Measurements from ENCODE around the gene TGFBRAP1.
A peak's percentile ranks its signal among the peaks of the same experiment; 100 is the strongest.
"Not testable (repeated sequence)": the region's sequence is repeated elsewhere in the genome, so short reads cannot be mapped to it uniquely, and the experiment has no call there.

Gene TGFBRAP1

GRCh38 chr2:105357122-105357521, 27.6 kb upstream of the TGFBRAP1 start:
- DNase-seq, result no peak

- peak; percentile 44 for DNase-seq
These were observed 15.3 kb upstream of the TGFBRAP1 start for GRCh38 chr2:105344704-105345345.

GRCh38 chr2:105339414-105339813, 9.9 kb upstream of the TGFBRAP1 start:
- no peak for DNase-seq

GRCh38 chr2:105338020-105338385, 8.5 kb upstream of the TGFBRAP1 start:
- DNase-seq, result peak; percentile 14

- DNase-seq, result peak; percentile 91
These were observed 7.8 kb upstream of the TGFBRAP1 start, which contains the start of gene C2orf49 for GRCh38 chr2:105337122-105338019. Gene C2orf49, plus strand, starts transcription at chr2:105337540. Its CDS starts 48 bp downstream, at chr2:105337588.

GRCh38 chr2:105336786-105337121, 7.2 kb upstream of the TGFBRAP1 start:
- DNase-seq, result no peak

- DNase-seq, result no peak
These were observed 5.9 kb upstream of the TGFBRAP1 start for GRCh38 chr2:105335469-105335868.

- no peak for DNase-seq
These were observed 4.7 kb upstream of the TGFBRAP1 start for GRCh38 chr2:105334211-105334610.

- DNase-seq, result peak; percentile 4
These were observed 1.3 kb upstream of the TGFBRAP1 start for GRCh38 chr2:105330681-105331375.

GRCh38 chr2:105329197-105329554, 359 bp downstream of the TGFBRAP1 start:
- peak; percentile 49 for DNase-seq

GRCh38 chr2:105328281-105329196, 996 bp downstream of the TGFBRAP1 start:
- DNase-seq, result peak; percentile 56

- DNase-seq, result no peak
These were observed 1.8 kb downstream of the TGFBRAP1 start for GRCh38 chr2:105327690-105328089.

GRCh38 chr2:105327271-105327670, 2.3 kb downstream of the TGFBRAP1 start:
- DNase-seq, result not testable (repeated sequence)

GRCh38 chr2:105325389-105325963, 4.1 kb downstream of the TGFBRAP1 start:
- no peak for DNase-seq

- DNase-seq, result no peak
These were observed 4.8 kb downstream of the TGFBRAP1 start for GRCh38 chr2:105324732-105325131.

GRCh38 chr2:105324101-105324500, 5.4 kb downstream of the TGFBRAP1 start:
- no peak for DNase-seq

GRCh38 chr2:105323111-105323510, 6.4 kb downstream of the TGFBRAP1 start:
- DNase-seq, result no peak

GRCh38 chr2:105321875-105322646, 7.5 kb downstream of the TGFBRAP1 start:
- no peak for DNase-seq

GRCh38 chr2:105320651-105321215, 8.8 kb downstream of the TGFBRAP1 start:
- DNase-seq, result no peak

- no peak for DNase-seq
These were observed 11.6 kb downstream of the TGFBRAP1 start for GRCh38 chr2:105317937-105318336.

- DNase-seq, result no peak
These were observed 14.2 kb downstream of the TGFBRAP1 start for GRCh38 chr2:105315314-105315713.

Measured in RPMI8226 (cell line).